NCI-H2107 (cell line): ENCODE results near the gene HOTAIR.
A peak's percentile ranks its signal among the peaks of the same experiment; 100 is the strongest.

Experiments
- DNase-seq: peaks from one replicate; lab custom pipeline; 2025; lab: John Stamatoyannopoulos, UW

Gene HOTAIR

DNA sequence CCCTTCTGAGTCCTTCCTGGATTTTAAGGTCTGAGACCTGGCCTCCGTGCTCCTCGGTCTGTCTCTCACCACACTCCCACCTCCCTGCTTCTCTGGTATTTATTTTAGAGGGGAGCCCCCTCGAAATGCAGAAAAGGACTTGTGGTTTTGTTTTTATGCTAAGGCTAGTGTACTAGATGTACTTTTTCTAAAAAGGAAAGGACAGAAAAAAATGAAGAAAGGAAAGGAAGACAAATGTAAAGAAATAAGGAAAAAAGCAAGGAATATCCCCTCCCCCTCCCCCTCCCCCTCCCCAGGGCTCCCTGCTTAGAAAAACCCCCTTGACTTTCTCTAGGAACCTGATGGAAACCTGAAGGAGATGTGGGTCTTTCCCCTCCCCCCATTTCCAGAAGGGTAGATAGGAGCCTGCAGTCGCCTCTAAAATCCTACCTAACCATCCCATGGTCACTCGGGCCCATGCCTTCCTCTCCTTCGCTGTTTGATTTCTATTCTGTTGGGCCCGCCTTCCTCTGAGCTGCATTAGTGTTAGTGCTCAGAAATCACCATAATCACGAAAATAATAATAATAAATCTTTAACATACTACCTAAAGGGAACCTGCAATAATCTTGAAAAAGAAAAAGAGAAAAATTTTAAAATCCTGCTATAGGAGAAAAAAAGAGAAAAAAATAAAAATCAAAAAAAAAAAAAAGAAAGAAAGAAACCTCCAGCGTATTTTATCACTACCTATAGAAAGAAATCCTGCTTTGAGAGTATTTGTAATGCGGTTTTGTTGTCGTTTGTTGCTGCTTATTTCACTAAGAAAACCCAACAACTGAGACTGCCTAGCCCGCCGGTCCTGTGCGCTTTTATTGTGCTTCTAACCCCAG, 37.1 kb upstream of the HOTAIR start:
- DNase-seq, result no peak

DNA sequence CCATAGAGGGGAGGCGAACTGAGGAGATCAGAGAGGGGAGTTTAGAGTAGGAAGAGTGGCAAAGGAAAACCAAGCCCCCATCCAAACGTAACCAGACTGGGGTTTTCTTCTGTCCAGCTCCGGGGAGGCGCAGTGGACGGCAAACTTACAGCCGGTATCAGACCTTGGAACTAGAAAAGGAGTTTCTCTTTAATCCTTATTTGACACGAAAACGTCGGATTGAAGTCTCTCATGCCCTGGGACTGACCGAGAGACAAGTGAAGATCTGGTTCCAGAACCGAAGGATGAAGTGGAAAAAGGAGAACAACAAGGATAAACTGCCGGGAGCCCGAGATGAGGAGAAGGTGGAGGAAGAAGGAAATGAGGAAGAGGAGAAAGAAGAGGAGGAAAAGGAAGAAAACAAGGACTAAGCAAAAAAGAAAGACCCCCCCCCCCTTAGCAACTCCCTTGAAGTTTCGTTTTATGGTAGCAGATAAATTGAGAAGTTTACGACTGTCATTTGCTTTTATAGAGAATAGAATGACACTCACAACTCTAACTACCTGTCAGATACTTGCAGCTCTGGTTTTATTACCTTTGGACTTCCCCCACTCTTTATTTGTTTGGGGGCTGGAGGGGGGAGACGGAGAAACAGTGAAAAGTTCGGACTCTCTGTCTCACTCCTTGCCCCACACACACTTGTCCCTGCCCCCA, 36.4 kb upstream of the HOTAIR start:
- no peak for DNase-seq

DNA sequence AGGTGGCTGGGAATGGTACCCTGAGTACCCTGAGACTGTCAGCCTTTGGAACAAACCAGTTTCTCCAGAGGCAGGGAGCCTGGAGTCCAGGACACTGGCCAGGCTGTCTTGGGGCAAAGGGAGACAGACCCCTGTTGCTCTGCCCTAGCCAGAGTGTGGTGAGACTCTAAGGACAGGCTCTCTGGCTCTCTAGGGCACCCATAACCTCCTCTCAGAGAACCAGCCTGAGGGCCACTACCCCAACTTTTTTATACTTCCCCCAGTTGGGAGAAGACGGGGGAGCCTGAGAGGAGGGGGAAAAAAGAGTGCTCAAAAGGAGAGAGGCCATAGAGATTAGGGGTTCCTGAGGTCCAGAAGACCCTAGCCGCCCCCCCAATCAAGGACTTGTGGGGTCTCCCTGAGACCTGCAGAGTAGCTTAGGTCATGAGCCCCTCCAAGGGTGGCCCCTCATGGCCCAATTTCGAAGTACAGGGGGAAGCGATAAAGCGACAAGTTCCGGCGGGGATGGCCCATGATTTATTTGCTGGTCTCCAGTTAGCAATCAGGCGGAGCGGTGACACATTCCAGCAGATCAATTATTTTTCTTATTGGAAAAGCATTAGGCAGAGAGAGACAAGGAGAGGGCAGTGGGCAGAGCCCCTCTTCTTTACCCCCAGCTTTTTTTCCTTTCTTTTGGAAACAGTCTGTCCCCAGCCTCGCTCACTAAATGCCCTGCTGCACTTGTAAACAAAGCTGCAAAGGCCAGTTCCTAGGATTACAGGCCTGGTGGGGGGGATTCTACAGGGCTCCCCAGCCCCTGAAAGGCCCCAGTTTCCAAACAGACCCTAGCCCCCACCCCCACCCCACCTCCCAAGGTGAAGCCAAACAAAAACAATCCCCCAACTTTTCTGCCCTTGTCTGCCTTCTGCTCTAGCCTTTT, 35.6 kb upstream of the HOTAIR start:
- DNase-seq, result no peak

- DNase-seq, result no peak
These were observed 34.7 kb upstream of the HOTAIR start for GRCh38 chr12:54009171-54010052.

- no peak for DNase-seq
These were observed 33.5 kb upstream of the HOTAIR start for GRCh38 chr12:54008260-54008552.

DNA sequence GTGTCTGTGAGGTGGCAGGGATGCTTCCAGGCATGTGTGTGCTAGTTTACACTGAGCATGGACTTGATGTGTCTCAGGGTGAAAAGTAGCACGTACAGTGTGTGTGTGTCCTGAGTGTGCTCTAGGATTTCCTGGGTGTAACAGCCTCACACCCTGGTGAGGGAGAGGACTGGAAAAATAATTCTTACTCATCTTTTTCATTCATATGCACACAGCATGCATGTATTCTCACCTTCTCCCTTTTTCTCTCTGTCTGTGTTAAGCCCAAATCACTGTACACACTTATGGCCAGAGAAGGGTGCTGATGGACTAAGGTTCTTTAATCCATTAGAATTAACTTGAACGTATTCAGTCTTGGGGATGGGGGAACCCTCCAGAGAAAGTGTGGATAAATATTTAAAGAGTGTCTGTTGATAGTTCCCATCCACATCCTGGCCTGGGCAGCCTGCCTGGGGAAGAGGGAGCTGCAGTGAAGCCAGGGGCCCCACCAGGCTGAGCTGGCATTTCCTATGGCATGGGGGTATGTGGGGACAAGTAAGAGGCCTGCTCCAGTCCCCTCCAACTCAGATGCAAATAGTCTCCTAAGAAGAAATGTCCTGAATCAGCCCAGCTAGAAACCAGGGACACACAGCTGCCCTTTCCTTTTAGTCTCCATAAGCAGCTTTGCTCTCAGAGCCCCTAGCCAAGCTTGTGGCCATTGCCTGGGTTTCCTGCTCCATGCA, 32.9 kb upstream of the HOTAIR start:
- DNase-seq, result no peak

- DNase-seq, result no peak
These were observed 31.9 kb upstream of the HOTAIR start for GRCh38 chr12:54006559-54007220.

DNA sequence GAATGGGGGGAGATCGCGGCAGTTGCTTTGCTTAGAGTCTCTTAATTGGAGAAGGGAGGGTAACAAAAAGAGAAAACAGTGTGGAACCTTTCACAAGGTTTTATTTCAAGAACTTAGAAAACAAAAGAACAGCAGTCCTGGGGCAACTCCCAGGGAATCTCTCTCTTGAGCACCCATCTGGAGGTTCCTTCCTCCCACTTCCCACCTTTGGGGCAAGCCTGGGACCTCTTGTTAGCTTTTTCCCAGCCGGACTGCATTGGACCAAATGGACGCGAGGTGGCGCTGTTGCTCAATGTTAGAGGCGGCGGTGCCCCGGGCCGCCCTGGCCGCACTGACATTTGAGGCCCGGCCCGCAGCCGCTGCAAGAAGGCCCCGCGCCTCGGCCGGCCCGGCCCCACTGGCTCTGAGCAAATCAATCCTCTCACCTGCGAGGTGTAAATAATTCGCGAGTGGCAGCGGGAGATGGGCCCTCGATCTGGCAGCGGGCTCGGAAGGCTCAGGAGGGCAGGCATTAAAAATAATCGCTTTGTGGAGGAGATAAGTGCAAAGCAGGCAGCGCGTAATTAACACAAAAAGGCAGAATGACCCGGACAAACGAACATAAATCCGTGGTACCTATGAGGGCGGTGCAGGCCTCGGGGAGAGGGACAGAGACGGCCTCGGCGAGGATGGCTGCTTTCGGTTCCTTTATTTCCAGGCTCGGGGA, 31.3 kb upstream of the HOTAIR start:
- DNase-seq, result peak; percentile 56

DNA sequence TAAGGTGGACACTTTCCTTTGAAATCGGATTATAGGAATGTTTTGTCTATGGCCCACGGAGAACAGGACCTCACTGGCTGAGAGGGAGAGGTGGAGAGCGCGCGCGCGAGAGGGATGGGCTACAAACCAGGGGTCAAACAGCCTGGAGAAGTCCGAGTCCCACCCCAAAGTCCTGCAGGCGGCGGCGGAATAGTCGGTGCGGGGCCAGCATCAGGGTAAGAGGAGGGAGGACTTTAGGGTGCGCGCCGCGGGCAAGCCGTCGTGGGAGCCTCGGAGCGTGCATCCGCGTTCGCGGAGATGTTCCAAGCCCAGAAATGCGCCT, 30.7 kb upstream of the HOTAIR start:
- DNase-seq, result no peak

- DNase-seq, result no peak
These were observed 30.2 kb upstream of the HOTAIR start for GRCh38 chr12:54004841-54005530.

DNA sequence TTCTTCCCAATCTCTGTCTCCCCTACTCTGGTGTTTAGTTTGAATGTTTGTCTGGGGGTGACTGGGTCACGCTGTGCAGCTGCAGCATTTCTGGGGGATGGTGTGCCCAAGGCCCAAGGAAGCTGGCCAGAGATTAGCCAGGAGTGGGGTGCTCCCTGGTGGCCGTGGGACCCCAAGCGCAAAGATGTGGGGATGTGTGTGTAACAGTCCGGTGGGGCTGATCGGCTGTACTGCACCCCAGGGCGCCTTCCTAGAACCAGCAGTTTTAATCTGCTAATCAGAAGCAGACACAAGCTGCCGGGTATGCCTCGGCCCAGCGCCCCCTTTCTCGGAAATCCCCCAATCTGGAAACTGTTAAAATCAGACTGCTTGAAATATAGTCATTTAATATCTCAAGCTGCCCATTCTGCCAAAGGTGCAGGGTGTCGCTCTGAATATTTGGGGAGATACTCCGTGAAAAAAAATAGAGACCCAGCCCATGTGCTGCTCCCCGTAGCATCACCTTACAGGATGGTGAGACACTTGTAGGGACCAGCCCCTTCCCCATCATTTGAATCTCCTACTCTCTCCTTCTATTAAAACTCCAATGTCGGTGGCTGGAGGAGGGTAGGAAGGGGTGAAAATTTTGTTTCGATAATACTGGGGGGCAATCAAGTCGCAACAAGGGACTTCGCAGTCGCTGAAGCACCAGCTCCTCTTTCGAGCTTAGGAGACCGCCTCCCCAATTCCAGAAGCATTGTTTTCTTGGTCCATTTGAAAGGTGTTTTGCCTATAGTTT, 29.5 kb upstream of the HOTAIR start:
- no peak for DNase-seq

GRCh38 chr12:54003625-54004024, 28.9 kb upstream of the HOTAIR start:
- no peak for DNase-seq

DNA sequence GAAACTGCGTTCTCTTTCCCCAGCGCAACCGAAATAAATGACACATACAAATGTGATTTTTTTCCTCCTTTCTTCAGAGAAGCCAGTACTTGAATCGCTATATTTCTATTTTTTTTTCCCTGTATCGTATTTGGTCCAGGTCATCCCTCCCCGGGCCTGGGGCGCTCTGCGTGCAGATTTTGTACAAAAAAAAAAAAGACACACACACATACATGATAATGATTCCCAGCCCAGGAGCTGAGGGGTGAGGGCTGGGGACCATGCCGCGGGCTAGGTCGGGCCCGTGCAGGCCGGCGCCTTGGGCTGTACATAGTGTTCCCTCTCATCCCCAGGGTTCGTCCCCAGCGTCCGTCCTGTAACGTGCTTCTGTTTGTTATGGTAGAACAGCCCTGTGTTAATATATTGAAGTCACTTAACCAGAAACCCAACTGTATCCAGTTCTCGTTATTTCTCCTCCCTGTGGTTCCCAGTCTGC, 28.2 kb upstream of the HOTAIR start:
- DNase-seq, result no peak

GRCh38 chr12:54002278-54002914, 27.6 kb upstream of the HOTAIR start:
- DNase-seq, result no peak

DNA sequence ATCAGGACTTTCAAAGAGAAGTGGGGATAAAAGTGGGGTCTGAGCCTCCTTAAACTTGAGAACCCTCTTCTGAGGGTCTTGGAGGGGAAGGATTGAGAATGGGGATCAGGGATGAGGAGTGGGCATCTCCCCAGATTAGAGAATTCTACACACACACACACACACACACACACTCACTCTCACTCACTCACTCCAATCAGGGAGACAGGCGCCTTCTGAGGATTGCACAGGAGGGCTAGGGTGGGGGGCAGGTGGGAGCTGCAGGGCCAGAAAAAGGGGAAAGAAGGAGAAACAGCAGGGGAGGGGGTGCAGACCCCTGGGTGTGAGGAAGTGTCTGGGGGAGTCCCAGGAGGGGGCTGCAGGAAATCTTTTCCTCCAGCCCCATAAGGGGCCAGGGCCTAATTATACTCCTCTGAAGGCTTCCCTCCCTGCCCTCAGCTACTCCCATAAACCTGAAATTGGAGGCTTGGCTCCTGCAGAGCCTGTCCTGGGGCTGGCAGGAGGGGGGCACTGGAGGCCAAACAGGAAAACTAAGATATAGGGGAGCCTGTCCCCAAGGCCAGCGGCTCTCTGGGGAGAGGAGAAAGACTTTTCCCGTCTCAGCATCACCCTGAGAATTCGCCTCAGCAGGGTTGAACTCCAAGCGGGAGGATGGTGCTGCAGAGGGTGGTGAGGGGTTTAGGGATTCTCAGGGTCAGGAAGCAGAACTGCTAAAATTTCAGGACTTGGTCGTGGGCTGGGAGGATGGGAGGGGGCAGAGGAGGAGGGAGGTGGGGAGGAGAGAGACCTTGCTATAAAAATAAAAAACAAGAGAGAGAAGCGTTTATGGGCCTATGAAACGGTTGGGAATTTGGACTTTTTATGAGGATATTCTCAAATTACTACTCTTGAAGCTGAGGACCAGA, 26.8 kb upstream of the HOTAIR start:
- DNase-seq, result no peak
